ENCODE results near the gene FOSB. TPM values are rescaled to one million over a fixed set of nuclear protein-coding genes. Genes with fewer than 3 reads are reported as not detected.

Gene FOSB
- total RNA-seq, 1 donor from 2014 or later = 20.6 TPM

DNA sequence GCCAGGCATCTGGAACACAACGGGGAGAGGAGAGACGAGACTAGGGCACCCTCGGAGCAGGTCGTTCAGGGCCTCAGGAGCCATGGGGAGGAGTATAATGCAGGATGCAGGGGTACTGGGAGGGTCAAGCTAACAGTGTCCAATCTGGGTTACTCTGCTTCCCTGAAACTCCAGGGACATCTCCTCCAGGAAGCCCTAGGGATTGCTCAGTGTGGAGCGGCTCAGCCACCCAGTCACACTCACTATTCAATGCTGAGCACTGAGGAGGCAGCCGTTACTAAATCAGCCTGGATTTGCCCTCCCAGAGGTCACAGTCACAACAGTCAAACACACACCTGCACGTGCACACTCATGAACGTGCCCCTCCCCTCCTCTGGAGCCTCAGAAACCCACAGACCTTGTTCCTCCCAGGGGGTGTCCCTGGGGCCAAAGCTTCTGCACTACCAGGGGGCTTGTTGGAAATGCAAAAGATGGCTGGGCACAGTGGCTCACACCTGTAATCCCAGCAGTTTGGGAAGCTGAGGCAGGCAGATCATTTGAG, 6.9 kb upstream of the FOSB start:
- Histone ChIP-seq H3K4me3 (no peak overlapping the region), H3K4me1 (peaks cover 9% of the 10 kb centered on the region), H3K9me3 (no peaks in the 10 kb centered on the region), H3K27me3 (no peaks in the 10 kb centered on the region), H3K27ac (no peak overlapping the region), H3K36me3 (no peaks in the 10 kb centered on the region)
- DNase-seq (ENCODE audit: extremely low spot score in 2 of 2) = no peak
- TF ChIP-seq, protein P1, sequence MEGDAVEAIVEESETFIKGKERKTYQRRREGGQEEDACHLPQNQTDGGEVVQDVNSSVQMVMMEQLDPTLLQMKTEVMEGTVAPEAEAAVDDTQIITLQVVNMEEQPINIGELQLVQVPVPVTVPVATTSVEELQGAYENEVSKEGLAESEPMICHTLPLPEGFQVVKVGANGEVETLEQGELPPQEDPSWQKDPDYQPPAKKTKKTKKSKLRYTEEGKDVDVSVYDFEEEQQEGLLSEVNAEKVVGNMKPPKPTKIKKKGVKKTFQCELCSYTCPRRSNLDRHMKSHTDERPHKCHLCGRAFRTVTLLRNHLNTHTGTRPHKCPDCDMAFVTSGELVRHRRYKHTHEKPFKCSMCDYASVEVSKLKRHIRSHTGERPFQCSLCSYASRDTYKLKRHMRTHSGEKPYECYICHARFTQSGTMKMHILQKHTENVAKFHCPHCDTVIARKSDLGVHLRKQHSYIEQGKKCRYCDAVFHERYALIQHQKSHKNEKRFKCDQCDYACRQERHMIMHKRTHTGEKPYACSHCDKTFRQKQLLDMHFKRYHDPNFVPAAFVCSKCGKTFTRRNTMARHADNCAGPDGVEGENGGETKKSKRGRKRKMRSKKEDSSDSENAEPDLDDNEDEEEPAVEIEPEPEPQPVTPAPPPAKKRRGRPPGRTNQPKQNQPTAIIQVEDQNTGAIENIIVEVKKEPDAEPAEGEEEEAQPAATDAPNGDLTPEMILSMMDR (IDR thresholded peaks at IDR 0.05) = no peak
- TF ChIP-seq POLR2AphosphoS5 (IDR thresholded peaks at IDR 0.05; ENCODE audit: insufficient read depth in 1 of 2, low read depth in 1 of 2) (no peak), POLR2A (IDR thresholded peaks at IDR 0.05) (no peak)
- intact Hi-C loops (cut with DNase I) = no loop called here

DNA sequence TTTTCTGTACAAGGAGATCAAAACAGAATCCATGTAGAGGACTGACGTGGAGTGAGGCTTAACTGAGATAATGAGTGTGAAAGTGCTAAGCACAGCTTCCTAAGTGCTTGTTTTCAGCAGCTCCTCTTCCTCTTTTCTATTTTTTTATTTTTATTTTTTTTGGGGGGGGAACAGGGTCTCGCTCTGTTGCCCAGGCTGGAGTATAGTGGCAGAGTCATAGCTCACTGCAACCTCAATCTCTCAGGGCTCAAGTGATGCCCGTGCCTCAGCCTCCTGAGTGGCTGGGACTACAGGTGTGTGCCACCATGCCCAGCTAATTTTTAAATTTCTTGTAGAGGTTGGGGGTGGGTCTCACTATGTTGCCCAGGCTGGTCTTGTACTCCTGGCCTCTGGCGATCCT, 5.6 kb upstream of the FOSB start:
- Histone ChIP-seq H3K9me3 (no peaks in the 10 kb centered on the region), H3K27me3 (no peaks in the 10 kb centered on the region), H3K4me1 (peaks cover 3% of the 10 kb centered on the region), H3K36me3 (no peaks in the 10 kb centered on the region), H3K27ac (no peak overlapping the region), H3K4me3 (no peak overlapping the region)
- DNase-seq (ENCODE audit: extremely low spot score in 2 of 2) = no peak
- TF ChIP-seq, protein P1 (IDR thresholded peaks at IDR 0.05) = no peak
- TF ChIP-seq POLR2AphosphoS5 (IDR thresholded peaks at IDR 0.05; ENCODE audit: insufficient read depth in 1 of 2, low read depth in 1 of 2) (no peak), POLR2A (IDR thresholded peaks at IDR 0.05) (no peak)
- intact Hi-C loops (cut with DNase I) = no loop called here

DNA sequence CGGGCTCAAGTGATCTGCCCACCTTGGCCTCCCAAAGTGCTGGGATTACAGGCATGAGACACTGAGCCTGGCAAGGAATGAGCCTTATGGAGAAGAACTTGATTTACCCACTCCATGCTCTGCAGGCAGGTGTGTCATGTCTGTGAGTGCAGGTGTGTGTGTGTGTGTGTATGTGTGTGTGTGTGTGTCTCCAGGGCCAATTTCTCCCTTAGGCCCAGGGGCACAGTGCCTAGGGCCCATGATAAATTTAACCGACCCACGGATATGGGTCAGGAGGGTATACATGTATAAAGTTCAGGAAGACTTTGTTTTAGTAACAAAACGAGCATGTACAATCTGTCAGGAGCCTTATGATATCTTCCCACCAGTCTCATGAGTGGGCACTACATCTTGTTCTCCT, 4.6 kb upstream of the FOSB start:
- TF ChIP-seq, protein P1 (IDR thresholded peaks at IDR 0.05) = no peak
- TF ChIP-seq POLR2A (IDR thresholded peaks at IDR 0.05) (no peak), POLR2AphosphoS5 (IDR thresholded peaks at IDR 0.05; ENCODE audit: insufficient read depth in 1 of 2, low read depth in 1 of 2) (no peak)
- DNase-seq (ENCODE audit: extremely low spot score in 2 of 2) = no peak
- intact Hi-C loops (cut with DNase I) = no loop called here
- Histone ChIP-seq H3K27ac (no peak overlapping the region), H3K4me1 (peaks cover 10% of the 10 kb centered on the region), H3K4me3 (no peak overlapping the region), H3K9me3 (no peaks in the 10 kb centered on the region), H3K27me3 (no peaks in the 10 kb centered on the region), H3K36me3 (no peaks in the 10 kb centered on the region)

DNA sequence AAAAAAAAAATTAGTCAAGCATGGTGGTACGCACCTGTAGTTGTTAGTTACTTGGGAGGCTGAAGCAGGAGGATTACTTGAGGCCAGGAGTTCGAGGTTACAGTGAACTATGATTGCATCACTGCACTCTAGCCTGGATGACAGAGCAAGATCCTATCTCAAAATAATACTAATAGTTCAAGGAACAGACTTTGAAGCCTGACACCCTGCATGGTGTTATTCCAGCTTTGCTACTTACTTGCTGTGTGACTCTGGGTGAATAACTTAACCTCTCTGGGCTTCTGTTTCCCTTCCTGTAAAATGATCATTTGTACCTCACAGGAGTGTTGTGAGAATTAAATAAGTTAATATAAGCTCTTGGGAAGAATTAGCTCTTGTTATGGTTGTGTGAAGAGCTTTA, 3.5 kb upstream of the FOSB start:
- intact Hi-C loops (cut with DNase I) = no loop called here
- TF ChIP-seq POLR2A (IDR thresholded peaks at IDR 0.05) (no peak), POLR2AphosphoS5 (IDR thresholded peaks at IDR 0.05; ENCODE audit: insufficient read depth in 1 of 2, low read depth in 1 of 2) (no peak)
- TF ChIP-seq, protein P1 (IDR thresholded peaks at IDR 0.05) = no peak
- no peaks in the 10 kb centered on the region for H3K36me3 ChIP-seq
- peaks cover 15% of the 10 kb centered on the region for H3K4me1 ChIP-seq
- H3K27ac ChIP-seq = no peak overlapping the region
- no peak for DNase-seq (ENCODE audit: extremely low spot score in 2 of 2)
- no peaks in the 10 kb centered on the region for H3K9me3 ChIP-seq
- H3K4me3 ChIP-seq = no peak overlapping the region
- H3K27me3 ChIP-seq = no peaks in the 10 kb centered on the region

DNA sequence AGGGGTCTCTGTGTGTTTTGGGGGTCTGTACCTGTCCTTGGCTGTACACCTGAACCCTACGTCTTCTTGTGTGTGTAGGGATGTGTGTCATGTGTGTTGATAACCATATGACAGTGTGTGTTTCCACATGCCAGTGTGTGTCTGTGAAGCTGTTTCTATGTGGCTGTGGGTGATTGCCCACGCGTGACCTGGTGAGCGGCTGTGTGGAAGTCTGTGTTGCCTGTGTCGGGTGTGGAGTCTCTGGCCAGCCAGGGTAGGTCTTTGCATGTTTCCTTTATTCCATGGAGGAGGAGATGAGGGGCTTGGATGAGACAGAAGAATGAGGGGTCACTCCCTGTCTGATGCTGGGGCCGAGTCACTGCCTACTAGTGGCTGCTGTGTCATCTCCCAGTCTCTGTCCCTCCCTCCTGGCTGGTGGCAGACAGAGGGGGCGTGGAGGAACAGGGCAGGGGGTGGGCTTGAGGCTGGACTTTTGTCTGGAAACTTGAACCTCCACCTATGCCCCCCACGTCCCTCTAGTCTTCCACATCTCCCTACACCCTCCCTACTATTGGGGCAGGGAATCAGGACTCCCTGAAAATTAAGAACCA, 2.8 kb upstream of the FOSB start:
- no peak for DNase-seq (ENCODE audit: extremely low spot score in 2 of 2)
- no peaks in the 10 kb centered on the region for H3K36me3 ChIP-seq
- no peaks in the 10 kb centered on the region for H3K27me3 ChIP-seq
- intact Hi-C loops (cut with DNase I) = no loop called here
- H3K4me1 ChIP-seq = peaks cover 18% of the 10 kb centered on the region
- H3K4me3 ChIP-seq = no peak overlapping the region
- H3K9me3 ChIP-seq = no peaks in the 10 kb centered on the region
- TF ChIP-seq POLR2A (IDR thresholded peaks at IDR 0.05) = no peak
- TF ChIP-seq POLR2AphosphoS5 (IDR thresholded peaks at IDR 0.05; ENCODE audit: insufficient read depth in 1 of 2, low read depth in 1 of 2) = no peak
- TF ChIP-seq, protein P1 (IDR thresholded peaks at IDR 0.05) = no peak
- no peak overlapping the region for H3K27ac ChIP-seq
